Stomach (tissue), 9 donors: Measurements from ENCODE around the gene ARHGAP28. TPM values are rescaled to one million over a fixed set of nuclear protein-coding genes. Genes with fewer than 3 reads are reported as not detected.

ENCODE experiments used
- DNase-seq, 2 donors: peaks; one replicate each; pipeline versions ENCODE4 v3.0.0 to v3.0.0-alpha.2; 2013 to 2019
- H3K27ac ChIP-seq, 5 donors: fragments of 200-600 bp in 4 of 5; sonication (generic) in 4 of 5; one replicate each; pipeline ENCODE4 v1.5.1; 2013 to 2019; ENCODE audit warnings: mild to moderate bottlenecking in 1 of 5, moderate library complexity in 1 of 5
- H3K27me3 ChIP-seq, 3 donors: fragments of 200-600 bp; sonication (generic); one replicate each; pipeline ENCODE4 v1.5.1; 2017 to 2019; ENCODE audit warnings: mixed run types in 1 of 3
- H3K36me3 ChIP-seq, 4 donors: fragments of 200-600 bp; sonication (generic); 1 replicate in 3 of 4; 2 replicates in 1 of 4; pipeline ENCODE4 v1.5.1; 2016 to 2019
- H3K4me1 ChIP-seq, 4 donors: fragments of 200-600 bp; sonication (generic); one replicate each; pipeline ENCODE4 v1.5.1; 2016 to 2019
- H3K4me3 ChIP-seq, 4 donors: fragments of 200-600 bp; sonication (generic) in 3 of 4; one replicate each; pipeline ENCODE4 v1.5.1; 2016 to 2019; ENCODE audit warnings: mild to moderate bottlenecking in 1 of 4
- H3K9me3 ChIP-seq, 4 donors: fragments of 200-600 bp; sonication (generic); one replicate each; pipeline ENCODE4 v1.5.1; 2016 to 2019
- EP300 ChIP-seq: sonication (generic); formaldehyde crosslinking; IDR thresholded peaks from one replicate; pipeline ENCODE4 v1.6.1; 2017; ENCODE audit warnings: antibody characterized with exemption
- POLR2A ChIP-seq, 4 donors: fragments of 450-650 bp; IDR thresholded peaks; one replicate each; pipeline ENCODE4 v1.6.1; 2016; ENCODE audit warnings: antibody characterized with exemption in 4 of 4, control low read depth in 2 of 4, mild to moderate bottlenecking in 1 of 4, moderate library complexity in 1 of 4
- POLR2AphosphoS5 ChIP-seq, 3 donors: sonication (generic); formaldehyde crosslinking; IDR thresholded peaks; one replicate each; pipeline ENCODE4 v1.6.1; 2016; ENCODE audit warnings: antibody characterized with exemption in 3 of 3
- WGBS, 5 donors: extraction: QIAGEN DNeasy Blood & Tissue Kit in 3 of 5; methylation state at CpG; one replicate each; pipeline versions ENCODE4 v1.1.5 to v1.1.7; 2013 to 2018; 5-methylcytosine and 5-hydroxymethylcytosine counted together
- intact Hi-C: fragments of 100-400 bp; cut with DNase I; formaldehyde crosslinking; loops from one replicate; pipeline ENCODE4 v1.15.1; 2023; ENCODE audit warnings: low total_unique reads
- polyA plus RNA-seq, 3 donors: library from polyadenylated mRNA; stranded (reverse); fragments of 200-250 nt; gene quantifications; one replicate each; pipeline ENCODE4 v1.2.3, GENCODE V29; 2013
- total RNA-seq, 5 donors: library from RNA; depleted of rRNA; stranded (reverse); fragments of >200 nt; gene quantifications; one replicate each; pipeline versions ENCODE4 v1.1.0 to v1.2.3, GENCODE V29; 2014 to 2016
- TF ChIP-seq, protein P1 (sequence below), 7 experiments: fragments of 450-650 bp in 4 of 7; fragments of 200-600 bp in 3 of 7; sonication (generic) in 3 of 7; IDR thresholded peaks; one replicate each; pipeline ENCODE4 v1.5.1; 2016 to 2019; ENCODE audit warnings: antibody characterized with exemption in 7 of 7, control low read depth in 2 of 7, mild to moderate bottlenecking in 1 of 7
- donor health status: healthy with polysubstance abuse.
- donor health status: Bipolar disorder and iron deficiency.
- donor health status: healthy.

The ARHGAP28 gene
- total and polyA plus RNA-seq, 8 donors, result 0.73 to 33.8 (median 3.6) TPM

DNA sequence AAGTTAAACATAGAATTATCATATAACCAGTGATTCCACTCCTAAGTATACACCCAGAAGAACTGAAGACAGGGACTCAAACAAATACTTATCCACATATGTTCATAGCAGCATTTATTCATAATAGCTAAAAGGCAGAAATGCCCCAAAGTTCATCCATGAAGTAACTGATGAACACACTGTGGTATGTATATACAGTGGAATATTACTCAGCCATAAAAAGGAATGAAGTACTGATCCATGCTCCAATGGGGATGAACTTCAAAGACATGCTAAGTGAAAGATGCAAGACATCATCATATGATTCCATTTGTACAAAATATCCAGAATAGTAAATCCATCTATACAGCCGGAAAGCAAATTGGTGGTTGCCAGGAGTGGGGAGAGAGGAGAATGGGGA lies 230.6 kb downstream of the ARHGAP28 start:
- WGBS, 5 donors, result 91 to 100% (median 97%) methylated on average over 1 of the region's 1 CpG
- intact Hi-C loops, result no loop called here
- H3K27me3 ChIP-seq, result no peaks in the 10 kb centered on the region
- DNase-seq, result no peak
- H3K36me3 ChIP-seq, result no peaks in the 10 kb centered on the region
- H3K9me3 ChIP-seq, result peaks cover 0 to 3% (median 0%) of the 10 kb centered on the region in 4 donors
- no peak overlapping the region for H3K27ac ChIP-seq
- no peak for TF ChIP-seq EP300
- TF ChIP-seq, protein P1, sequence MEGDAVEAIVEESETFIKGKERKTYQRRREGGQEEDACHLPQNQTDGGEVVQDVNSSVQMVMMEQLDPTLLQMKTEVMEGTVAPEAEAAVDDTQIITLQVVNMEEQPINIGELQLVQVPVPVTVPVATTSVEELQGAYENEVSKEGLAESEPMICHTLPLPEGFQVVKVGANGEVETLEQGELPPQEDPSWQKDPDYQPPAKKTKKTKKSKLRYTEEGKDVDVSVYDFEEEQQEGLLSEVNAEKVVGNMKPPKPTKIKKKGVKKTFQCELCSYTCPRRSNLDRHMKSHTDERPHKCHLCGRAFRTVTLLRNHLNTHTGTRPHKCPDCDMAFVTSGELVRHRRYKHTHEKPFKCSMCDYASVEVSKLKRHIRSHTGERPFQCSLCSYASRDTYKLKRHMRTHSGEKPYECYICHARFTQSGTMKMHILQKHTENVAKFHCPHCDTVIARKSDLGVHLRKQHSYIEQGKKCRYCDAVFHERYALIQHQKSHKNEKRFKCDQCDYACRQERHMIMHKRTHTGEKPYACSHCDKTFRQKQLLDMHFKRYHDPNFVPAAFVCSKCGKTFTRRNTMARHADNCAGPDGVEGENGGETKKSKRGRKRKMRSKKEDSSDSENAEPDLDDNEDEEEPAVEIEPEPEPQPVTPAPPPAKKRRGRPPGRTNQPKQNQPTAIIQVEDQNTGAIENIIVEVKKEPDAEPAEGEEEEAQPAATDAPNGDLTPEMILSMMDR (IDR thresholded peaks at IDR 0.05), result no peak
- no peak for TF ChIP-seq POLR2AphosphoS5 (IDR thresholded peaks at IDR 0.05)
- no peak for TF ChIP-seq POLR2A (IDR thresholded peaks at IDR 0.05)
- no peak overlapping the region for H3K4me3 ChIP-seq
- no peaks in the 10 kb centered on the region for H3K4me1 ChIP-seq

DNA sequence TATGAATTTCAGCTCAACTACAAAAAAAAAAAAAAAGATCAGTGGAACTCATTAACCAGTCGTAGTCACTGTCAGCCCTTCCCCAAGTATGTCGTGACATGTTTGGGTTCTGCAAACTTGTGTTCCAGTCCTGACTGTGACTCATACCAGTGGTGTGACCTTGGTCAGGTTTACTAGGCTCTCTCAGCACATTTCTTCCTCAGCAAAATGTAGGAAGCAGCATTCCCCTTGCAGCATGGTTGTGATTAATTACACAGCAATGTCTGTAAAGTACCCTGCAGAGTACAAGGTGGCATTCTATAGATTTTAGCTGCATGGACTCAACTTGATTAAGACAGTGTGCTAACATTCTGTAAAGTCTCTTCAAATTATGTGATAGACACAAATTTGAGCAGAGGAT lies 231.1 kb downstream of the ARHGAP28 start:
- H3K36me3 ChIP-seq, result no peaks in the 10 kb centered on the region
- H3K27ac ChIP-seq, result no peak overlapping the region
- peaks cover 0 to 3% (median 0%) of the 10 kb centered on the region in 4 donors for H3K9me3 ChIP-seq
- H3K27me3 ChIP-seq, result no peaks in the 10 kb centered on the region
- DNase-seq, result no peak
- no peak overlapping the region for H3K4me3 ChIP-seq
- TF ChIP-seq, protein P1 (IDR thresholded peaks at IDR 0.05), result no peak
- TF ChIP-seq POLR2AphosphoS5 (IDR thresholded peaks at IDR 0.05) (no peak), POLR2A (IDR thresholded peaks at IDR 0.05) (no peak), EP300 (no peak)
- 73 to 92% (median 83%) methylated on average over 2 of the region's 2 CpGs for WGBS, 5 donors
- no peaks in the 10 kb centered on the region for H3K4me1 ChIP-seq
- intact Hi-C loops, result no loop called here

DNA sequence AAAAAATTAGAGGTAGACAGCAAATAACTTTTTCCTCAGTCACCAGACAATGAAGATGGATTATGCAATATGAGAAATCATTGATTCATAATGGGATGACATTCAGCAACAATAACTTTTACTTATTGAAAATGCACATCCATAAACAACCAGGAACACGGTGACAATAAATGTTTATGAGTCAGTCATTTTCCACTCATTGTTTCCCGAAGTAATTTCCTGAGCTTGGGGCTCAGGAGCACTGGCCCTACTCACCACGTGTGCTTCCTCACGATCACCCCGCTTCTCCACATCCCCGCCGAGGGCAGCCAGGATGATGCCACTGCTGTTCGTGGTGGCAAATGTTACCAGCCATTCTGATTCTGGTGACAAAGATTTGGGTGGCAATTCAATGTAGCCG lies 231.8 kb downstream of the ARHGAP28 start:
- WGBS, 5 donors, result 82 to 93% (median 92%) methylated on average over 4 to 9 of the region's 9 CpGs
- no peaks in the 10 kb centered on the region for H3K4me1 ChIP-seq
- H3K27me3 ChIP-seq, result no peaks in the 10 kb centered on the region
- H3K9me3 ChIP-seq, result peaks cover 0 to 3% (median 0%) of the 10 kb centered on the region in 4 donors
- intact Hi-C loops, result no loop called here
- no peak for DNase-seq
- H3K27ac ChIP-seq, result no peak overlapping the region
- no peaks in the 10 kb centered on the region for H3K36me3 ChIP-seq
- TF ChIP-seq POLR2AphosphoS5 (IDR thresholded peaks at IDR 0.05) (no peak), EP300 (no peak), POLR2A (IDR thresholded peaks at IDR 0.05) (no peak)
- TF ChIP-seq, protein P1 (IDR thresholded peaks at IDR 0.05), result no peak
- H3K4me3 ChIP-seq, result no peak overlapping the region

DNA sequence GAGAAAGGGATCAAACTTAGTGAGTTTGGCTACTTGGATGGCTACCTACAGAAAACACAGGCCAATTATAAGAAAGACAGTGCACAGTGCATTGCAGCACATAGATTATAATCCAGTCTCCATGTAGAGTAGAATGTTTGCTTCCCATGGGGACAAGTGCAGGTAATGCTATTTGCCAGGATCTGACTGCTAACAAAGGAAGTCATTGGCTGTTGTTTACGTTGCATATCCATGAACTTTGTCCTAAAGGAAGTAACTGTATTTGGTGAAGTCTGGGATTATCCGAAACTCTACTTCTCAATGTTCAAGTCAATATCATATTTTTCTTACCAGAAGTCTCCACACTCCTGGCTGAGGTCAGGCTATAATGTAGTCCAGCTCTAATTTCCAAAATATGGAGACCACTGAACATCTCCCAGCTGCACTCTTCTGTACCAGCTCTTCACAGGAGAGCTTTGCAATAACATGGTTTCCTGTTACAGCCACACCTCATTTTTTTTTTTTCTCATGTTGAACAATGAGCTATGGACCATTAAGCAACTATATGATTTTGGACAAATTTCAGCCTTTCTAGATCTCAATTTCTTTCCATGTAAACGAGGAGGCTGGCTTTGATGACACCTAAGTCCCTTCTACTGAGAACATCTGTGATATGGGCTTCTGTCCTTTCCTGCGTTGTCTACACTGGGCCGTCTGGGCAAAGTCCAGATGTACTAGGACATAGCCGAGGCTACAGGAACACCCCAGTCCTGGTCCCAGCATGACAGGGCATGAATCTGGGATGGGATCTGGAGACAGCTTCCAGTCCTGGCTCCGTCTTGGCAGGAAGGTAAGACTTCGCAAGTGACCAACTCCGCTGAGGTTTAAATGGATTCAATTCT lies 233.3 kb downstream of the ARHGAP28 start:
- Histone ChIP-seq H3K9me3 (peaks cover 0 to 3% (median 0%) of the 10 kb centered on the region in 4 donors), H3K27me3 (no peaks in the 10 kb centered on the region), H3K27ac (no peak overlapping the region), H3K4me3 (no peak overlapping the region), H3K36me3 (no peaks in the 10 kb centered on the region), H3K4me1 (no peaks in the 10 kb centered on the region)
- intact Hi-C loops, result no loop called here
- TF ChIP-seq, protein P1 (IDR thresholded peaks at IDR 0.05), result no peak
- TF ChIP-seq POLR2AphosphoS5 (IDR thresholded peaks at IDR 0.05) (no peak), EP300 (no peak), POLR2A (IDR thresholded peaks at IDR 0.05) (no peak)
- WGBS, 5 donors, result 73 to 80% (median 76%) methylated on average over 9 of the region's 9 CpGs
- no peak for DNase-seq
